Thyroid gland (tissue), 4 donors: ENCODE results near the gene MET.

ENCODE experiments used
- POLR2A ChIP-seq, 2 donors: fragments of 450-650 bp; IDR thresholded peaks; one replicate each; pipeline ENCODE4 v1.6.1; 2017; ENCODE audit warnings: antibody characterized with exemption in 2 of 2, mild to moderate bottlenecking in 2 of 2, moderate library complexity in 1 of 2
- TF ChIP-seq, protein P1 (sequence below), 6 experiments: fragments of 200-600 bp in 3 of 6; fragments of 450-650 bp in 3 of 6; sonication (generic) in 3 of 6; IDR thresholded peaks; one replicate each; pipeline ENCODE4 v1.5.1; 2016 to 2019; ENCODE audit warnings: antibody characterized with exemption in 6 of 6, mild to moderate bottlenecking in 2 of 6, inconsistent platforms in 1 of 6, moderate library complexity in 1 of 6

DNA sequence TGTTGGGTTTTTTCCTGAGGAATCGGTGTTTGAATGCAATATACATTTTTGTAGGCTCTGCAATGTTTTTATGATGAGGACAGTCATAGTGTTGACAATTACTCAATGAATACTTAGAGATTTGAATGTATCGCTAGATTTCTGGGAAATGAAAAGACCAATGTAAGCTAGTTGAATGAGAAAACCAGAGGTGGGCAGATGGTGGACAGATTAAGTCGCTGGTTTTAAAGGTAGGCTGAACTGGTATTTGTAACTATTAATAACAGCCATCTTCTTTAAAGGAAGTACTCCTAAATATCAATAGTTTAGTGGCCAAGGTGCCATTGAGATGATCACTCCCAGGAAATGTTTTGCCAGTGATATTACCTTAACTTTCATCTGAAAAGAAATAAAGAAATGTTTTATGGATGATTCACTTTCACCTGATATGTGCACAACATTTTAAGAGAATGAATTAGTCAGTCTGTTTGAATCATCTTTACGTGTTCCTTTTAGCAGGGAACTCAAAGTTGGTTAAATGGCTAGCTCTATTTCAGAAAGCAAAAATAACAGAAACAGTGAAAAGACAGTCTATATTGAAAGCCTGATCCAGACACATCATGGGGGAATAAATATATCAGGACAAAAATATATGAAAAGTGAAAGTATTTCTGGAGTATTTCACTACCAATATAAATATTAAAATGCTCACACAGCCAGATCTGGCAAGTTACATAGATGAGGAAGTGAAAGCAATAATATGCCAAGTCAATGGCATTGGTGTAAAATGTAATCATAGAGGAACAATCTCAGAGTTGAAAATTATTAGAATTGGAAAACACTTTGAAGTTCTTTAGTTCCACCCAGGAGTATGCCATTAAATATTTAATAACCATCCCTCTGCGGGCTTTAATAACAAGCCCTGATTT is 20.7 kb downstream of the MET start:
- TF ChIP-seq, protein P1, sequence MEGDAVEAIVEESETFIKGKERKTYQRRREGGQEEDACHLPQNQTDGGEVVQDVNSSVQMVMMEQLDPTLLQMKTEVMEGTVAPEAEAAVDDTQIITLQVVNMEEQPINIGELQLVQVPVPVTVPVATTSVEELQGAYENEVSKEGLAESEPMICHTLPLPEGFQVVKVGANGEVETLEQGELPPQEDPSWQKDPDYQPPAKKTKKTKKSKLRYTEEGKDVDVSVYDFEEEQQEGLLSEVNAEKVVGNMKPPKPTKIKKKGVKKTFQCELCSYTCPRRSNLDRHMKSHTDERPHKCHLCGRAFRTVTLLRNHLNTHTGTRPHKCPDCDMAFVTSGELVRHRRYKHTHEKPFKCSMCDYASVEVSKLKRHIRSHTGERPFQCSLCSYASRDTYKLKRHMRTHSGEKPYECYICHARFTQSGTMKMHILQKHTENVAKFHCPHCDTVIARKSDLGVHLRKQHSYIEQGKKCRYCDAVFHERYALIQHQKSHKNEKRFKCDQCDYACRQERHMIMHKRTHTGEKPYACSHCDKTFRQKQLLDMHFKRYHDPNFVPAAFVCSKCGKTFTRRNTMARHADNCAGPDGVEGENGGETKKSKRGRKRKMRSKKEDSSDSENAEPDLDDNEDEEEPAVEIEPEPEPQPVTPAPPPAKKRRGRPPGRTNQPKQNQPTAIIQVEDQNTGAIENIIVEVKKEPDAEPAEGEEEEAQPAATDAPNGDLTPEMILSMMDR (IDR thresholded peaks at IDR 0.05): no peak
- TF ChIP-seq POLR2A (IDR thresholded peaks at IDR 0.05): no peak
